Measurements from ENCODE around the gene CSNK1G1. TPM values are rescaled to one million over a fixed set of nuclear protein-coding genes. Genes with fewer than 3 reads are reported as not detected.

Gene CSNK1G1
- total RNA-seq, 1 donor from 2014 or later: 6.0 TPM

GRCh38 chr15:64256051-64256450 is 99.9 kb downstream of the CSNK1G1 start:
- ATAC-seq (ENCODE audit: poor library complexity): no peak
- DNase-seq: no peak
- intact Hi-C loops (cut with DNase I): no loop called here

GRCh38 chr15:64251658-64252057 is 104.3 kb downstream of the CSNK1G1 start:
- ATAC-seq (ENCODE audit: poor library complexity): no peak
- intact Hi-C loops (cut with DNase I): no loop called here

GRCh38 chr15:64251121-64251520 is 104.9 kb downstream of the CSNK1G1 start:
- no peak for DNase-seq
- intact Hi-C loops (cut with DNase I): no loop called here
- ATAC-seq (ENCODE audit: poor library complexity): no peak

More at GRCh38 chr15:64251658-64252057, 104.3 kb downstream of the CSNK1G1 start:
- DNase-seq: no peak

GRCh38 chr15:64249883-64250575 is 105.9 kb downstream of the CSNK1G1 start:
- no peak for ATAC-seq (ENCODE audit: poor library complexity)
- intact Hi-C loops (cut with DNase I): no loop called here
- no peak for DNase-seq

- ATAC-seq (ENCODE audit: poor library complexity): no peak
- DNase-seq: no peak
- intact Hi-C loops (cut with DNase I): no loop called here
Observed at GRCh38 chr15:64249406-64249805, 106.6 kb downstream of the CSNK1G1 start.

GRCh38 chr15:64247906-64248541 is 107.9 kb downstream of the CSNK1G1 start:
- no peak for DNase-seq

GRCh38 chr15:64247535-64247905 is 108.5 kb downstream of the CSNK1G1 start:
- no peak for ATAC-seq (ENCODE audit: poor library complexity)
- DNase-seq: no peak
- intact Hi-C loops (cut with DNase I): no loop called here

More at GRCh38 chr15:64247906-64248541, 107.9 kb downstream of the CSNK1G1 start:
- peak; percentile 73 for ATAC-seq (ENCODE audit: poor library complexity)
- intact Hi-C loops (cut with DNase I): no loop called here

- intact Hi-C loops (cut with DNase I): no loop called here
- DNase-seq (no peak), ATAC-seq (ENCODE audit: poor library complexity) (no peak)
Observed at GRCh38 chr15:64246364-64247189, 109.4 kb downstream of the CSNK1G1 start.

GRCh38 chr15:64245405-64245804 is 110.6 kb downstream of the CSNK1G1 start:
- no peak for DNase-seq
- no peak for ATAC-seq (ENCODE audit: poor library complexity)
- intact Hi-C loops (cut with DNase I): no loop called here

GRCh38 chr15:64237677-64238076 is 118.3 kb downstream of the CSNK1G1 start:
- intact Hi-C loops (cut with DNase I): no loop called here
- no peak for DNase-seq
- no peak for ATAC-seq (ENCODE audit: poor library complexity)

- DNase-seq: no peak
- no peak for ATAC-seq (ENCODE audit: poor library complexity)
- intact Hi-C loops (cut with DNase I): no loop called here
Observed at GRCh38 chr15:64236156-64236894, 119.6 kb downstream of the CSNK1G1 start.

- ATAC-seq (ENCODE audit: poor library complexity) (no peak), DNase-seq (no peak)
- intact Hi-C loops (cut with DNase I): no loop called here
Observed at GRCh38 chr15:64235552-64235951, 120.4 kb downstream of the CSNK1G1 start.

- intact Hi-C loops (cut with DNase I): no loop called here
- ATAC-seq (ENCODE audit: poor library complexity) (no peak), DNase-seq (no peak)
Observed at GRCh38 chr15:64233299-64233698, 122.7 kb downstream of the CSNK1G1 start.

- ATAC-seq (ENCODE audit: poor library complexity) (no peak), DNase-seq (no peak)
- intact Hi-C loops (cut with DNase I): no loop called here
Observed at GRCh38 chr15:64232400-64232799, 123.6 kb downstream of the CSNK1G1 start.

GRCh38 chr15:64229129-64229724 is 126.7 kb downstream of the CSNK1G1 start:
- ATAC-seq (ENCODE audit: poor library complexity) (no peak), DNase-seq (no peak)
- intact Hi-C loops (cut with DNase I): no loop called here

GRCh38 chr15:64225804-64226203 is 130.2 kb downstream of the CSNK1G1 start:
- no peak for ATAC-seq (ENCODE audit: poor library complexity)
- intact Hi-C loops (cut with DNase I): no loop called here
- DNase-seq: no peak

GRCh38 chr15:64224511-64224910 is 131.5 kb downstream of the CSNK1G1 start:
- intact Hi-C loops (cut with DNase I): no loop called here
- ATAC-seq (ENCODE audit: poor library complexity) (peak; percentile 64), DNase-seq (no peak)

GRCh38 chr15:64223882-64224281 is 132.1 kb downstream of the CSNK1G1 start:
- DNase-seq: no peak
- intact Hi-C loops (cut with DNase I): no loop called here
- ATAC-seq (ENCODE audit: poor library complexity): no peak
